ENCODE data around the gene AFAP1. TPM values are rescaled to one million over a fixed set of nuclear protein-coding genes. Genes with fewer than 3 reads are reported as not detected.

AFAP1 gene
- total and polyA plus RNA-seq, 2 of the 8 experiments (the other 6 are each of a cell fraction or from before 2014, with no cell fraction given), result 3.6 to 18.2 TPM

- Histone ChIP-seq H3K36me3 (ENCODE audit: control insufficient read depth in 2 of 4, insufficient read depth in 4 of 4, low read length in 3 of 4) (no peaks in the 10 kb centered on the region), H2BK5ac (ENCODE audit: low read depth, low read length) (no peak overlapping the region), H3K27me3 (replicated peaks in 1 of 4; ENCODE audit: control insufficient read depth in 3 of 4, extremely low read depth in 1 of 4, insufficient read depth in 3 of 4, low read length in 3 of 4) (0 out of 7 replicates have a peak, but pooled peaks cover 0 to 2% (median 0%) of the 10 kb centered on the region in 4 experiments), H3K23ac (ENCODE audit: insufficient read length) (no peak overlapping the region), H3K79me2 (ENCODE audit: control insufficient read depth in 1 of 2, insufficient read depth in 2 of 2, low read length in 2 of 2) (no peaks in the 10 kb centered on the region), H2BK120ac (replicated peaks; ENCODE audit: low read depth, low read length) (no peak overlapping the region), H3K79me1 (ENCODE audit: low read depth, low read length) (no peaks in the 10 kb centered on the region), H2AK5ac (ENCODE audit: low read depth, low read length) (no peak overlapping the region), H2AFZ (ENCODE audit: low read length) (no peak overlapping the region), H3K14ac (ENCODE audit: insufficient read length) (no peak overlapping the region), H4K91ac (replicated peaks; ENCODE audit: insufficient read length, low read length) (no peak overlapping the region), H3K4ac (replicated peaks; ENCODE audit: insufficient read length, low read depth, low read length) (no peak overlapping the region), H2BK12ac (ENCODE audit: low read depth, low read length) (no peak overlapping the region), H3K4me3 (ENCODE audit: extremely low read depth in 1 of 4, insufficient read depth in 2 of 4, low read depth in 3 of 4, low read length in 4 of 4) (no peak overlapping the region), H4K5ac (ENCODE audit: insufficient read length, low read depth, low read length) (no peak overlapping the region), H2BK15ac (ENCODE audit: low read length) (no peak overlapping the region), H3K56ac (replicated peaks; ENCODE audit: insufficient read length, low read depth, low read length) (no peak overlapping the region), H3K4me1 (replicated peaks in 1 of 4; ENCODE audit: control insufficient read depth in 3 of 4, insufficient read depth in 4 of 4, low read length in 3 of 4) (no peaks in the 10 kb centered on the region; a peak in 2 of 7 replicates), H2BK20ac (ENCODE audit: low read length) (no peak overlapping the region), H3K27ac (ENCODE audit: low read depth, low read length) (no peak overlapping the region), H3K9ac (replicated peaks in 1 of 4; ENCODE audit: extremely low read depth in 1 of 4, low read depth in 3 of 4, low read length in 3 of 4) (no peak overlapping the region), H4K8ac (ENCODE audit: extremely low read depth, insufficient read depth, low read length) (no peak overlapping the region; the same call in 1 of the 2 replicates), H3K4me2 (ENCODE audit: insufficient read depth in 1 of 2, low read depth in 2 of 2, low read length in 2 of 2) (no peak overlapping the region), H3K23me2 (ENCODE audit: low read depth, low read length) (no peaks in the 10 kb centered on the region), H4K20me1 (replicated peaks in 1 of 2; ENCODE audit: control insufficient read depth in 1 of 2, insufficient read depth in 2 of 2, low read length in 2 of 2) (peaks cover 0 to 5% of the 10 kb centered on the region in 2 experiments), H3K9me3 (ENCODE audit: insufficient read depth in 2 of 2, low read depth in 1 of 2, low read length in 1 of 2) (no peaks in the 10 kb centered on the region), H3K18ac (ENCODE audit: extremely low read depth, low read length) (no peak overlapping the region; the same call in 1 of the 2 replicates)
- no peak for FAIRE-seq
- no peak for DNase-seq (ENCODE audit: low read depth in 1 of 2, low spot score in 2 of 2)
- ChIA-PET CTCF (ENCODE audit: partially characterized antibody) (interaction anchor here (0.7 kb wide), 1 partner anchor 107 kb away, joined by 3 read pairs; no protein-coding TSS in a partner anchor), POLR2A (ENCODE audit: partially characterized antibody) (no interaction called here)
- 88% methylated on average over 21 of the region's 31 CpGs; no CpG with 5 or more reads in 1 of the 2 experiments for WGBS, 2 experiments (ENCODE audit: extremely low coverage in 1 of 2, insufficient coverage in 1 of 2, insufficient read length in 1 of 2, insufficient replicate concordance in 2 of 2, low coverage in 1 of 2, low lambda C conversion rate in 2 of 2, missing lambda C conversion rate in 1 of 2)
- TF ChIP-seq TAF1 (IDR thresholded peaks at IDR 0.05; ENCODE audit: low read depth, low read length), result no peak
- no peak for TF ChIP-seq SP4 (IDR thresholded peaks at IDR 0.05; ENCODE audit: low read length)
- no peak for TF ChIP-seq TEAD4 (IDR thresholded peaks at IDR 0.05; ENCODE audit: low read depth, low read length)
- no peak for TF ChIP-seq CHD1 (IDR thresholded peaks at IDR 0.05; ENCODE audit: low read depth, low read length)
- TF ChIP-seq EP300 (IDR thresholded peaks at IDR 0.05; ENCODE audit: borderline replicate concordance in 1 of 2, low read depth in 2 of 2, low read length in 2 of 2), result no peak
- TF ChIP-seq RFX5 (IDR thresholded peaks at IDR 0.05; ENCODE audit: borderline replicate concordance, low read depth, low read length), result no peak
- TF ChIP-seq POLR2A (IDR thresholded peaks at IDR 0.05; ENCODE audit: control extremely low read depth in 1 of 2, low read depth in 2 of 2, low read length in 2 of 2), result no peak
Measured at GRCh38 chr4:7736436-7737267, 203.0 kb downstream of the AFAP1 start.

All from H1 (cell line).